OCI-LY7 (cell line): ENCODE data around the gene OR6C68. TPM values are rescaled to one million over a fixed set of nuclear protein-coding genes. Genes with fewer than 3 reads are reported as not detected.

ENCODE experiments used
- BruUV-seq: library from RNA; stranded (reverse); fragments of 400-500 nt; replicated peaks from 2 replicates; lab custom pipeline; 2021; lab: Mats Ljungman, UMichigan
- CTCF ChIA-PET: fragments of 300-600 bp; sonication (Branson Sonifier 250); formaldehyde crosslinking; loops from one replicate; lab custom pipeline; 2022; ENCODE audit warnings: antibody characterized with exemption; ENCODE audit not compliant: unreplicated experiment; lab: Charles Lee
- POLR2A ChIA-PET: fragments of 300-600 bp; sonication (Branson Sonifier 250); formaldehyde crosslinking; loops from one replicate; lab custom pipeline; 2022; ENCODE audit warnings: antibody characterized with exemption; lab: Charles Lee
- DNase-seq: peaks from one replicate; pipeline ENCODE4 v3.0.0-alpha.2; 2015; ENCODE audit warnings: low spot score
- H2AFZ ChIP-seq: fragments of 200-600 bp; sonication (generic), shearing (Covaris generic); 2 replicates; pipeline ENCODE4 v1.6.1; 2014; ENCODE audit warnings: mild to moderate bottlenecking, antibody characterized with exemption, low read length, moderate library complexity
- H3K27ac ChIP-seq: fragments of 200-600 bp; sonication (generic); 2 replicates; pipeline ENCODE4 v1.5.1; 2014; ENCODE audit warnings: mixed run types, low read depth, mild to moderate bottlenecking, moderate library complexity, low read length, inconsistent platforms; ENCODE audit not compliant: poor library complexity, severe bottlenecking
- H3K36me3 ChIP-seq: fragments of 200-600 bp; sonication (generic); 2 replicates; pipeline ENCODE4 v1.6.1; 2014; ENCODE audit warnings: mild to moderate bottlenecking, antibody characterized with exemption, low read length, moderate library complexity, mixed read lengths; ENCODE audit not compliant: insufficient read depth
- H3K4me1 ChIP-seq: fragments of 200-600 bp; sonication (generic); 2 replicates; pipeline ENCODE4 v1.5.1; 2014; ENCODE audit warnings: mild to moderate bottlenecking, low read length; ENCODE audit not compliant: insufficient read depth, poor library complexity, severe bottlenecking
- H3K4me2 ChIP-seq: fragments of 200-600 bp; sonication (generic); 2 replicates; pipeline ENCODE4 v1.6.1; 2014; ENCODE audit warnings: mild to moderate bottlenecking, low read length
- H3K4me3 ChIP-seq: fragments of 200-600 bp; sonication (generic); 2 replicates; pipeline ENCODE4 v1.5.1; 2014; ENCODE audit warnings: mild to moderate bottlenecking, low read depth, low read length; ENCODE audit not compliant: poor library complexity, severe bottlenecking
- H3K79me2 ChIP-seq: fragments of 200-600 bp; sonication (generic); 2 replicates; pipeline ENCODE4 v1.6.1; 2016; ENCODE audit warnings: low read depth, mild to moderate bottlenecking, low read length, moderate library complexity, mixed read lengths; ENCODE audit not compliant: insufficient read depth
- H3K9me2 ChIP-seq: fragments of 200-600 bp; sonication (generic); 2 replicates; pipeline ENCODE4 v1.6.1; 2016; ENCODE audit warnings: mild to moderate bottlenecking, low read length, mixed read lengths; ENCODE audit not compliant: insufficient read depth
- H3K9me3 ChIP-seq: fragments of 200-600 bp; sonication (generic); 2 replicates; pipeline ENCODE4 v1.6.1; 2014; ENCODE audit warnings: mild to moderate bottlenecking, mixed run types, low read length, mixed read lengths
- H4K20me1 ChIP-seq: fragments of 200-600 bp; sonication (generic); 2 replicates; pipeline ENCODE4 v1.6.1; 2014; ENCODE audit warnings: mild to moderate bottlenecking, antibody characterized with exemption, low read length, moderate library complexity, mixed read lengths; ENCODE audit not compliant: insufficient read depth
- EZH2phosphoT487 ChIP-seq: fragments of 200-600 bp; sonication (generic); IDR thresholded peaks from 2 replicates; pipeline ENCODE4 v1.6.1; 2018; ENCODE audit warnings: low read depth, borderline replicate concordance, mild to moderate bottlenecking, mixed run types, antibody characterized with exemption, low read length, moderate library complexity, mixed read lengths
- intact Hi-C: fragments of 100-400 bp; cut with micrococcal nuclease; formaldehyde crosslinking; loops from one replicate; pipeline ENCODE4 v1.10.0; 2022; ENCODE audit not compliant: unreplicated experiment
- total RNA-seq, 2 experiments: library from RNA; depleted of rRNA in 1 of 2; stranded (reverse); fragments of >200 nt in 1 of 2; shearing (Covaris generic) in 1 of 2; gene quantifications; 2 replicates each; pipeline ENCODE4 v1.2.3, GENCODE V29; 2014 to 2022
- TF ChIP-seq, protein P1 (sequence below): fragments of 200-600 bp; sonication (generic); conservative IDR thresholded peaks from 2 replicates; pipeline ENCODE4 v1.5.1; 2014; ENCODE audit warnings: mild to moderate bottlenecking, antibody characterized with exemption, low read length, moderate library complexity, mixed read lengths

The OR6C68 gene
- total RNA-seq, 2 experiments from 2014 or later: not detected

DNA sequence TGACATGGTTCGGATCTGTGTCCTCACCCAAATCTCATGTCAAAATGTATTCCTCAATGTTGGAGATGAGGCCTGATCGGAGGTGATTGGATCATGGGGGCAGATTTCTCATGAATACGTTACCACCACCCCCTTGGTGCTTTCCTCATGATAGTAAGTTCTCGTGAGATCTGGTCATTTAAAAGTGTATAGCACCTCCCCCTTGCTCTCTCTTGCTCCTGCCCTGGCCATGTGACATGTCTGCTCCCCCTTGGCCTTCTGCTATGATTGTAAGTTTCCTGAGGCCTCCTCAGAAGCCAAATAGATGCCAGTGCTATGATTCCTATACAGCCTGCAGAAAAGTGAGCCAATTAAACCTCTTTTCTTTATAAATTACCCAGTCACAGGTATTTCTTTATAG is 7.1 kb downstream of the OR6C68 start:
- Histone ChIP-seq H3K4me1 (no peaks in the 10 kb centered on the region), H3K36me3 (no peaks in the 10 kb centered on the region), H2AFZ (no peak overlapping the region), H3K9me3 (no peaks in the 10 kb centered on the region), H4K20me1 (no peaks in the 10 kb centered on the region), H3K27ac (no peak overlapping the region), H3K79me2 (no peaks in the 10 kb centered on the region), H3K9me2 (no peaks in the 10 kb centered on the region), H3K4me2 (no peak overlapping the region), H3K4me3 (no peak overlapping the region)
- no peak for TF ChIP-seq EZH2phosphoT487
- TF ChIP-seq, protein P1, sequence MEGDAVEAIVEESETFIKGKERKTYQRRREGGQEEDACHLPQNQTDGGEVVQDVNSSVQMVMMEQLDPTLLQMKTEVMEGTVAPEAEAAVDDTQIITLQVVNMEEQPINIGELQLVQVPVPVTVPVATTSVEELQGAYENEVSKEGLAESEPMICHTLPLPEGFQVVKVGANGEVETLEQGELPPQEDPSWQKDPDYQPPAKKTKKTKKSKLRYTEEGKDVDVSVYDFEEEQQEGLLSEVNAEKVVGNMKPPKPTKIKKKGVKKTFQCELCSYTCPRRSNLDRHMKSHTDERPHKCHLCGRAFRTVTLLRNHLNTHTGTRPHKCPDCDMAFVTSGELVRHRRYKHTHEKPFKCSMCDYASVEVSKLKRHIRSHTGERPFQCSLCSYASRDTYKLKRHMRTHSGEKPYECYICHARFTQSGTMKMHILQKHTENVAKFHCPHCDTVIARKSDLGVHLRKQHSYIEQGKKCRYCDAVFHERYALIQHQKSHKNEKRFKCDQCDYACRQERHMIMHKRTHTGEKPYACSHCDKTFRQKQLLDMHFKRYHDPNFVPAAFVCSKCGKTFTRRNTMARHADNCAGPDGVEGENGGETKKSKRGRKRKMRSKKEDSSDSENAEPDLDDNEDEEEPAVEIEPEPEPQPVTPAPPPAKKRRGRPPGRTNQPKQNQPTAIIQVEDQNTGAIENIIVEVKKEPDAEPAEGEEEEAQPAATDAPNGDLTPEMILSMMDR: no peak
- ChIA-PET CTCF (no interaction called here), POLR2A (interaction anchor here (1.7 kb wide), 1 partner anchor 27 kb away, joined by 4 read pairs; no protein-coding TSS in a partner anchor)
- intact Hi-C loops: no loop called here
- no TSS peak for BruUV-seq
- DNase-seq: no peak

DNA sequence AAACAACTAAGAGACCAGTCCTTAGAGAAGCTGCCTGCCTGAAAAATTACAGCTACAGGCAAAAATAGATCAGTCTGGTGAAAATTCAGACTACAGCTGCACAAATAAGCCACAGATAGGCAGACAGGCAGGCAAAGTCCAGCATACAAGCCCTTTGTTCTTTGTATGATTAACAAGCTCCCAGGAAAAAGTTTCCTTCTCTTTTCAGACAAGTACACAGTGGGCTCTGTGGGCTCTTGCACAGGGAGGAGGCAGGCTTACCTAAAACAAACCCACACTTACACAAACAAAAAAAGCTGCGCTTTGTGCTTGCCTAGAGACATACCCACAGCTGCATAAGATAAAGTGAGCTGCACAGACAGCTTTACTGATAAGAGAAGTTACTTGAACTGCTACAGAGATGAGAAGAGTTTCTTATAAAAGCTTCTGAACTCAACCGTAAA is 7.7 kb downstream of the OR6C68 start:
- TF ChIP-seq, protein P1: no peak
- no peak for TF ChIP-seq EZH2phosphoT487
- Histone ChIP-seq H2AFZ (no peak overlapping the region), H3K9me2 (no peaks in the 10 kb centered on the region), H3K4me2 (no peak overlapping the region), H4K20me1 (no peaks in the 10 kb centered on the region), H3K9me3 (no peaks in the 10 kb centered on the region), H3K27ac (no peak overlapping the region), H3K36me3 (no peaks in the 10 kb centered on the region), H3K79me2 (no peaks in the 10 kb centered on the region), H3K4me3 (no peak overlapping the region), H3K4me1 (no peaks in the 10 kb centered on the region)
- no TSS peak for BruUV-seq
- intact Hi-C loops: no loop called here
- POLR2A ChIA-PET: interaction anchor here (0.6 to 1.7 kb wide), 2 partner anchors 9 to 27 kb away, joined by 3 to 4 read pairs; no protein-coding TSS in a partner anchor
- CTCF ChIA-PET: no interaction called here
- no peak for DNase-seq

DNA sequence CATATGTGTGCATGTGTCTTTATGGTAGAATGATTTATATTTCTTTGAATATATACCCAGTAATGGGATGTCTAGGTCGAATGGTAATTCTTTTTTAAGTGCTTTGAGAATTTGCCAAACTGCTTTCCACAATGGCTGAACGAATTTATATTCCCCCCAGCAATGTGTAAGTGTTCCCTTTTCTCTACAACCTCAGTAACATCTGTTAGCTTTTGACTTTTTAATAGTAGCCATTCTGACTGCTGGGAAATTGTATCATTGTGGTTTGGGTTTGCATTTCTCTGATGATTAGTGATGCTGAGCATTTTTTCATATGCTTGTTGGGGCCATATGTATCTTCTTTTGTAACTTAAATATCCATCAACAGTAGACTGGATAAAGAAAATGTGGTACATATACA is 9.4 kb downstream of the OR6C68 start:
- Histone ChIP-seq H3K4me1 (no peaks in the 10 kb centered on the region), H3K4me2 (no peak overlapping the region), H3K9me2 (no peaks in the 10 kb centered on the region), H3K27ac (no peak overlapping the region), H3K4me3 (no peak overlapping the region), H2AFZ (no peak overlapping the region), H3K9me3 (no peaks in the 10 kb centered on the region), H4K20me1 (no peaks in the 10 kb centered on the region), H3K79me2 (no peaks in the 10 kb centered on the region), H3K36me3 (no peaks in the 10 kb centered on the region)
- DNase-seq: no peak
- TF ChIP-seq EZH2phosphoT487: no peak
- TF ChIP-seq, protein P1: no peak
- ChIA-PET POLR2A (interaction anchor here (0.9 kb wide), 1 partner anchor 34 kb away, joined by 3 read pairs; no protein-coding TSS in a partner anchor), CTCF (no interaction called here)
- BruUV-seq: no TSS peak
- intact Hi-C loops: no loop called here
